HepG2 (cell line): ENCODE measurements around the gene ARID5B. TPM values are rescaled to one million over a fixed set of nuclear protein-coding genes. Genes with fewer than 3 reads are reported as not detected.

Experiments
- ATAC-seq: fragments of 200-7000 bp; cut with Tn5 transposase; 3 replicates; pipeline ENCODE4 v1.9.1; 2020; ENCODE audit warnings: mild to moderate bottlenecking, moderate library complexity
- BruUV-seq: library from RNA; stranded (reverse); fragments of 400-500 nt; replicated peaks from 2 replicates; lab custom pipeline; 2021; lab: Mats Ljungman, UMichigan
- CTCF ChIA-PET: fragments of 300-600 bp; formaldehyde crosslinking; extraction: SDS; loops from one replicate; lab custom pipeline; 2021; ENCODE audit warnings: low total read pairs, inconsistent platforms, low intra/inter-chr PET ratio; lab: Yijun Ruan, JAX
- POLR2A ChIA-PET: fragments of 350-600 bp; sonication (Branson Sonifier 250); formaldehyde crosslinking; loops from one replicate; lab custom pipeline; 2020; ENCODE audit warnings: antibody characterized with exemption, inconsistent platforms; lab: Yijun Ruan, JAX
- DNase-seq: peaks from one replicate; pipeline ENCODE4 v3.0.0-alpha.2; 2015; ENCODE audit warnings: low spot score
- FAIRE-seq: peaks from 3 replicates; lab custom pipeline; 2011; peaks lifted over from hg19 to GRCh38; lab: Jason Lieb, UNC
- H2AFZ ChIP-seq: one replicate; pipeline ENCODE4 v1.6.1; 2011; ENCODE audit warnings: low read length, inconsistent platforms
- H3K27ac ChIP-seq: fragments of 300-600 bp; 3 replicates; pipeline ENCODE4 v1.8.0; 2011; ENCODE audit warnings: mixed run types, mild to moderate bottlenecking, mixed read lengths, low read length, inconsistent platforms; ENCODE audit not compliant: insufficient read depth; ENCODE audit errors: extremely low read length
- H3K27me3 ChIP-seq, 2 experiments: fragments of 200-600 bp in 1 of 2; 2 replicates in 1 of 2; 3 replicates in 1 of 2; pipeline versions ENCODE4 v1.6.0 to v1.8.0; 2011; ENCODE audit warnings: low read length in 2 of 2, mild to moderate bottlenecking in 2 of 2, moderate library complexity in 2 of 2, inconsistent platforms in 1 of 2; ENCODE audit not compliant: insufficient read depth in 2 of 2, control insufficient read depth in 1 of 2
- H3K36me3 ChIP-seq, 2 experiments: fragments of 200-600 bp in 1 of 2; replicated peaks in 1 of 2; 2 replicates in 1 of 2; 3 replicates in 1 of 2; pipeline versions ENCODE4 v1.5.1 to v1.8.0; 2011; ENCODE audit warnings: low read length in 2 of 2, inconsistent platforms in 1 of 2; ENCODE audit not compliant: insufficient read depth in 2 of 2, control insufficient read depth in 1 of 2
- H3K4me1 ChIP-seq: 2 replicates; pipeline ENCODE4 v1.5.1; 2012; ENCODE audit warnings: low read length, inconsistent platforms; ENCODE audit not compliant: insufficient read depth
- H3K4me2 ChIP-seq: 2 replicates; pipeline ENCODE4 v1.6.0; 2011; ENCODE audit warnings: low read depth, low read length, inconsistent platforms
- H3K4me3 ChIP-seq, 3 experiments: fragments of 200-600 bp in 1 of 3; sonication (generic), shearing (Covaris generic) in 1 of 3; replicated peaks in 1 of 3; 2 replicates each; pipeline ENCODE4 v1.5.1; 2011 to 2016; ENCODE audit warnings: low read length in 3 of 3, inconsistent platforms in 2 of 3, low read depth in 2 of 3, mild to moderate bottlenecking in 2 of 3, control low read depth in 1 of 3, mixed read lengths in 1 of 3; ENCODE audit not compliant: insufficient read depth in 1 of 3
- H3K79me2 ChIP-seq: one replicate; pipeline ENCODE4 v1.6.1; 2011; ENCODE audit warnings: low read length, inconsistent platforms; ENCODE audit not compliant: insufficient read depth
- H3K9ac ChIP-seq: 2 replicates; pipeline ENCODE4 v1.6.0; 2011; ENCODE audit warnings: mild to moderate bottlenecking, low read depth, low read length, inconsistent platforms; ENCODE audit not compliant: insufficient read depth
- H3K9me3 ChIP-seq: 2 replicates; pipeline ENCODE4 v1.5.1; 2012; ENCODE audit warnings: mild to moderate bottlenecking, low read length
- H4K20me1 ChIP-seq: 2 replicates; pipeline ENCODE4 v1.6.0; 2011; ENCODE audit warnings: inconsistent platforms, mild to moderate bottlenecking, low read length, moderate library complexity; ENCODE audit not compliant: insufficient read depth
- AKAP8 ChIP-seq: sonication (generic); formaldehyde crosslinking; IDR thresholded peaks from 2 replicates; pipeline ENCODE4 v1.5.1; 2020; ENCODE audit warnings: mild to moderate bottlenecking, missing genetic modification reagents
- AKNA ChIP-seq: sonication (generic); formaldehyde crosslinking; IDR thresholded peaks from 2 replicates; pipeline ENCODE4 v1.4.0; 2020; ENCODE audit warnings: missing genetic modification reagents, borderline replicate concordance
- FOXM1 ChIP-seq: sonication (generic); formaldehyde crosslinking; IDR thresholded peaks from 2 replicates; pipeline ENCODE4 v1.5.0; 2020; ENCODE audit warnings: missing genetic modification reagents
- MAZ ChIP-seq, 2 experiments: sonication (generic) in 1 of 2; formaldehyde crosslinking in 1 of 2; IDR thresholded peaks; 2 replicates each; pipeline versions ENCODE4 v1.5.0 to v1.6.1; 2012 to 2020; ENCODE audit warnings: low read depth in 2 of 2, mild to moderate bottlenecking in 2 of 2, borderline replicate concordance in 1 of 2, improper control_type of control experiment in 1 of 2, low read length in 1 of 2, missing genetic modification reagents in 1 of 2, moderate library complexity in 1 of 2
- TFE3 ChIP-seq: IDR thresholded peaks from 2 replicates; pipeline ENCODE4 v1.6.1; 2016
- THAP7 ChIP-seq: sonication (generic); formaldehyde crosslinking; IDR thresholded peaks from 2 replicates; pipeline ENCODE4 v1.8.1; 2023; ENCODE audit warnings: mild to moderate bottlenecking, missing genetic modification reagents
- ZBTB10 ChIP-seq: sonication (generic); formaldehyde crosslinking; IDR thresholded peaks from 2 replicates; pipeline ENCODE4 v1.4.0; 2020; ENCODE audit warnings: missing genetic modification reagents, borderline replicate concordance
- ZEB1 ChIP-seq: IDR thresholded peaks from 2 replicates; pipeline ENCODE4 v1.6.1; 2012; ENCODE audit warnings: mild to moderate bottlenecking, low read depth, inconsistent platforms; ENCODE audit not compliant: insufficient replicate concordance
- ZNF326 ChIP-seq: sonication (generic); formaldehyde crosslinking; IDR thresholded peaks from 2 replicates; pipeline ENCODE4 v1.4.0; 2020; ENCODE audit warnings: missing genetic modification reagents, borderline replicate concordance
- ZNF674 ChIP-seq: sonication (generic); formaldehyde crosslinking; IDR thresholded peaks from 2 replicates; pipeline ENCODE4 v1.5.0; 2020; ENCODE audit warnings: low read depth, mild to moderate bottlenecking, missing genetic modification reagents
- whole genome bisulfite sequencing: methylation state at CpG from one replicate; pipeline ENCODE4 v1.1.6; 2017; ENCODE audit warnings: low lambda C conversion rate; 5-methylcytosine and 5-hydroxymethylcytosine counted together
- in situ Hi-C: cut with HindIII; loops from 2 replicates; pipeline ENCODE4 v1.10.0; 2017; ENCODE audit warnings: low pct_unique_long_range_greater_than_20kb; ENCODE audit not compliant: extremely low pct_ligation_motif_present
- intact Hi-C: fragments of 100-400 bp; cut with micrococcal nuclease; formaldehyde crosslinking; loops from one replicate; pipeline ENCODE4 v1.10.0; 2022; ENCODE audit not compliant: unreplicated experiment
- polyA plus RNA-seq, 8 experiments: library from polyadenylated mRNA; depleted of rRNA in 3 of 8; stranded (reverse) in 7 of 8; unstranded in 1 of 8; fragments of >200 nt; fragmentation: Illumina TruSeq in 4 of 8; extraction: Trizol in 4 of 8; gene quantifications; 2 replicates each; pipeline versions ENCODE4 v1.2.1 to v1.2.3, GENCODE V29; 2011 to 2016; ENCODE audit warnings: low read depth in 4 of 8, missing spikeins in 1 of 8, mixed read lengths in 1 of 8; ENCODE audit not compliant: insufficient read depth in 1 of 8
- total RNA-seq, 5 experiments: library from RNA; depleted of rRNA; stranded (reverse); fragments of >200 nt; fragmentation: Illumina TruSeq; extraction: Trizol; gene quantifications; 2 replicates each; pipeline ENCODE4 v1.2.3, GENCODE V29; 2016; ENCODE audit warnings: low read depth in 1 of 5

ARID5B gene
- total and polyA plus RNA-seq, 2 of the 13 experiments (the other 11 are each of a cell fraction or from before 2014, with no cell fraction given) = 6.2 to 21.1 TPM

GRCh38 chr10:62115321-62115720 lies 213.8 kb downstream of the ARID5B start:
- H3K36me3 ChIP-seq = no peaks in the 10 kb centered on the region
- no TSS peak for BruUV-seq
- H3K4me1 ChIP-seq = no peaks in the 10 kb centered on the region
- H3K27me3 ChIP-seq = no peaks in the 10 kb centered on the region
- intact Hi-C loops = no loop called here
- POLR2A ChIA-PET = no interaction called here
- H2AFZ ChIP-seq = no peak overlapping the region
- no peak for FAIRE-seq
- H3K4me3 ChIP-seq = no peak overlapping the region
- H3K27ac ChIP-seq = no peak overlapping the region
- H4K20me1 ChIP-seq = no peaks in the 10 kb centered on the region
- in situ Hi-C loops = no loop called here
- ATAC-seq = no peak
- no peak for DNase-seq
- no peaks in the 10 kb centered on the region for H3K79me2 ChIP-seq
- no peak overlapping the region for H3K4me2 ChIP-seq
- 65% methylated on average over 4 of the region's 4 CpGs for WGBS
- TF ChIP-seq ZBTB10 (CRISPR knock-in tag) (no peak), ZNF674 (CRISPR knock-in tag) (no peak), ZEB1 (no peak), ZNF326 (no peak), THAP7 (CRISPR knock-in tag) (no peak), TFE3 (no peak), AKAP8 (CRISPR knock-in tag) (no peak), MAZ (IDR thresholded peaks at IDR 0.05; ENCODE audit: borderline replicate concordance, low read depth, low read length) (no peak), MAZ (CRISPR knock-in tag; IDR thresholded peaks at IDR 0.05; ENCODE audit: low read depth) (no peak), AKNA (CRISPR knock-in tag) (no peak), FOXM1 (no peak)
- TF ChIP-seq, all 625 proteins: peak for 0
- CTCF ChIA-PET = no interaction called here
- no peaks in the 10 kb centered on the region for H3K9me3 ChIP-seq
- no peak overlapping the region for H3K9ac ChIP-seq
